ENCODE measurements around the gene PHF13.

- TF ChIP-seq SUZ12 (IDR thresholded peaks at IDR 0.05; ENCODE audit: unreplicated experiment) = no peak
- peak; percentile 52; the same call in 1 of the 2 replicates for TF ChIP-seq ZNF687 (IDR thresholded peaks at IDR 0.05)
- no peak for TF ChIP-seq ATF2 (IDR thresholded peaks at IDR 0.05; ENCODE audit: low read length)
- TF ChIP-seq USF2 (IDR thresholded peaks at IDR 0.05; ENCODE audit: borderline replicate concordance, low read depth, low read length) = no peak
- TF ChIP-seq ZNF274 (IDR thresholded peaks at IDR 0.05; ENCODE audit: insufficient read depth, insufficient read length) = no peak
- TF ChIP-seq ZNF24 (IDR thresholded peaks at IDR 0.05) = no peak
- TF ChIP-seq EP300 (IDR thresholded peaks at IDR 0.05; ENCODE audit: borderline replicate concordance in 1 of 2, control insufficient read depth in 1 of 2, low read depth in 2 of 2, low read length in 2 of 2) = no peak
- TF ChIP-seq, protein P1, sequence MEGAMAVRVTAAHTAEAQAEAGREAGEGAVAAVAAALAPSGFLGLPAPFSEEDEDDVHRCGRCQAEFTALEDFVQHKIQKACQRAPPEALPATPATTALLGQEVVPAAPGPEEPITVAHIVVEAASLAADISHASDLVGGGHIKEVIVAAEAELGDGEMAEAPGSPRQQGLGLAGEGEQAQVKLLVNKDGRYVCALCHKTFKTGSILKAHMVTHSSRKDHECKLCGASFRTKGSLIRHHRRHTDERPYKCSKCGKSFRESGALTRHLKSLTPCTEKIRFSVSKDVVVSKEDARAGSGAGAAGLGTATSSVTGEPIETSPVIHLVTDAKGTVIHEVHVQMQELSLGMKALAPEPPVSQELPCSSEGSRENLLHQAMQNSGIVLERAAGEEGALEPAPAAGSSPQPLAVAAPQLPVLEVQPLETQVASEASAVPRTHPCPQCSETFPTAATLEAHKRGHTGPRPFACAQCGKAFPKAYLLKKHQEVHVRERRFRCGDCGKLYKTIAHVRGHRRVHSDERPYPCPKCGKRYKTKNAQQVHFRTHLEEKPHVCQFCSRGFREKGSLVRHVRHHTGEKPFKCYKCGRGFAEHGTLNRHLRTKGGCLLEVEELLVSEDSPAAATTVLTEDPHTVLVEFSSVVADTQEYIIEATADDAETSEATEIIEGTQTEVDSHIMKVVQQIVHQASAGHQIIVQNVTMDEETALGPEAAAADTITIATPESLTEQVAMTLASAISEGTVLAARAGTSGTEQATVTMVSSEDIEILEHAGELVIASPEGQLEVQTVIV (IDR thresholded peaks at IDR 0.05; ENCODE audit: borderline replicate concordance, partially characterized antibody) = no peak
- no peak for TF ChIP-seq CTCF (IDR thresholded peaks at IDR 0.05 in 2 of 3, conservative IDR thresholded peaks at IDR 0.05 in 1 of 3; ENCODE audit: control insufficient read depth in 2 of 3, extremely low read depth in 1 of 3, insufficient read depth in 1 of 3, low read depth in 3 of 3, low read length in 3 of 3)
- no peak for TF ChIP-seq CBX5 (IDR thresholded peaks at IDR 0.05; ENCODE audit: low read depth)
- no peak for TF ChIP-seq EZH2 (IDR thresholded peaks at IDR 0.05; ENCODE audit: borderline replicate concordance, control insufficient read depth, low read depth, low read length)
- no peak for TF ChIP-seq ATF3 (IDR thresholded peaks at IDR 0.05; ENCODE audit: borderline replicate concordance, extremely low read depth, low read depth, low read length)
- peak; percentile 79 for TF ChIP-seq SP1 (IDR thresholded peaks at IDR 0.05; ENCODE audit: low read depth, low read length)
Measured at GRCh38 chr1:6579374-6580118, 34.0 kb upstream of the PHF13 start, which contains the start of gene ZBTB48.
